ENCODE data around the gene JUP. TPM values are rescaled to one million over a fixed set of nuclear protein-coding genes. Genes with fewer than 3 reads are reported as not detected.

The JUP gene
- total and polyA plus RNA-seq, 8 donors = 31.1 to 93.5 (median 45.2) TPM

DNA sequence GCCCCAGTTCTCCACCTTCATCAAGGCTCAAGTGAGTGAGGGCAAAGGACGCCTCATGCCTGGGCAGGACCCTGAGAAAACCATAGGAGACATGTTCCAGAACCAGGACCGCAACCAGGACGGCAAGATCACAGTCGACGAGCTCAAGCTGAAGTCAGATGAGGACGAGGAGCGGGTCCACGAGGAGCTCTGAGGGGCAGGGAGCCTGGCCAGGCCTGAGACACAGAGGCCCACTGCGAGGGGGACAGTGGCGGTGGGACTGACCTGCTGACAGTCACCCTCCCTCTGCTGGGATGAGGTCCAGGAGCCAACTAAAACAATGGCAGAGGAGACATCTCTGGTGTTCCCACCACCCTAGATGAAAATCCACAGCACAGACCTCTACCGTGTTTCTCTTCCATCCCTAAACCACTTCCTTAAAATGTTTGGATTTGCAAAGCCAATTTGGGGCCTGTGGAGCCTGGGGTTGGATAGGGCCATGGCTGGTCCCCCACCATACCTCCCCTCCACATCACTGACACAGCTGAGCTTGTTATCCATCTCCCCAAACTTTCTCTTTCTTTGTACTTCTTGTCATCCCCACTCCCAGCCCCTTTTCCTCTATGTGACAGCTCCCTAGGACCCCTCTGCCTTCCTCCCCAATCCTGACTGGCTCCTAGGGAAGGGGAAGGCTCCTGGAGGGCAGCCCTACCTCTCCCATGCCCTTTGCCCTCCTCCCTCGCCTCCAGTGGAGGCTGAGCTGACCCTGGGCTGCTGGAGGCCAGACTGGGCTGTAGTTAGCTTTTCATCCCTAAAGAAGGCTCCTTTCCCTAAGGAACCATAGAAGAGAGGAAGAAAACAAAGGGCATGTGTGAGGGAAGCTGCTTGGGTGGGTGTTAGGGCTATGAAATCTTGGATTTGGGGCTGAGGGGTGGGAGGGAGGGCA, 36.0 kb upstream of the JUP start:
- H3K27me3 ChIP-seq = no peaks in the 10 kb centered on the region
- peaks cover 0 to 20% (median 0%) of the 10 kb centered on the region in 3 donors for H3K36me3 ChIP-seq
- 66 to 72% methylated on average over 12 of the region's 12 CpGs for WGBS, 2 donors
- no peak overlapping the region for H3K4me3 ChIP-seq
- H3K27ac ChIP-seq = no peak overlapping the region
- DNase-seq = peak in 1 of 6 donors; percentile 52
- TF ChIP-seq, protein P1, sequence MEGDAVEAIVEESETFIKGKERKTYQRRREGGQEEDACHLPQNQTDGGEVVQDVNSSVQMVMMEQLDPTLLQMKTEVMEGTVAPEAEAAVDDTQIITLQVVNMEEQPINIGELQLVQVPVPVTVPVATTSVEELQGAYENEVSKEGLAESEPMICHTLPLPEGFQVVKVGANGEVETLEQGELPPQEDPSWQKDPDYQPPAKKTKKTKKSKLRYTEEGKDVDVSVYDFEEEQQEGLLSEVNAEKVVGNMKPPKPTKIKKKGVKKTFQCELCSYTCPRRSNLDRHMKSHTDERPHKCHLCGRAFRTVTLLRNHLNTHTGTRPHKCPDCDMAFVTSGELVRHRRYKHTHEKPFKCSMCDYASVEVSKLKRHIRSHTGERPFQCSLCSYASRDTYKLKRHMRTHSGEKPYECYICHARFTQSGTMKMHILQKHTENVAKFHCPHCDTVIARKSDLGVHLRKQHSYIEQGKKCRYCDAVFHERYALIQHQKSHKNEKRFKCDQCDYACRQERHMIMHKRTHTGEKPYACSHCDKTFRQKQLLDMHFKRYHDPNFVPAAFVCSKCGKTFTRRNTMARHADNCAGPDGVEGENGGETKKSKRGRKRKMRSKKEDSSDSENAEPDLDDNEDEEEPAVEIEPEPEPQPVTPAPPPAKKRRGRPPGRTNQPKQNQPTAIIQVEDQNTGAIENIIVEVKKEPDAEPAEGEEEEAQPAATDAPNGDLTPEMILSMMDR (IDR thresholded peaks at IDR 0.05) = no peak
- no peak for FAIRE-seq
- no peak for ATAC-seq
- no peaks in the 10 kb centered on the region for H3K9me3 ChIP-seq
- intact Hi-C loops (cut with DNase I) = no loop called here
- no peaks in the 10 kb centered on the region for H3K4me1 ChIP-seq

DNA sequence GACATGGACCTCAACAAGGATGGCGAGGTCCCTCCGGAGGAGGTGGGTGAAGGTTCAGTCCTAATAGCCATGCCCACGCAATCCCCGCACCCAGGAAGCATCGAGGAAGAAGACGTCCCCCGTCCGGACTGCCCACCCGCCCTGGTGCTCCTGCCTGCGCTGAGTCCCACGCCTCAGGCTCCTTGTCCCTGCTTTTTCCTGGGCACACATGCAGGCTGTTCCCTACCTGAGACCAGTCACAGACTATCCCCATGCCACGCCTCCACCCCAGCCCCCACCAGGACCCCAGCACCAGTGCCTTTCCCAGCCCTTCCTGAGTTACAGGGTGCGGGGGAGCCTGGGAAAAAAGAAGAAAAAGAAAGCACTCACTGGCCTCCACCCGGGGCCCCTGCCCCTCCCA, 35.3 kb upstream of the JUP start:
- no peak for ATAC-seq
- Histone ChIP-seq H3K4me3 (no peak overlapping the region), H3K27me3 (no peaks in the 10 kb centered on the region), H3K4me1 (no peaks in the 10 kb centered on the region), H3K27ac (no peak overlapping the region), H3K9me3 (no peaks in the 10 kb centered on the region), H3K36me3 (peaks cover 0 to 20% (median 0%) of the 10 kb centered on the region in 3 donors)
- FAIRE-seq = no peak
- intact Hi-C loops (cut with DNase I) = no loop called here
- TF ChIP-seq, protein P1 (IDR thresholded peaks at IDR 0.05) = no peak
- no peak for DNase-seq
- WGBS, 2 donors = 76 to 78% methylated on average over 14 of the region's 14 CpGs

DNA sequence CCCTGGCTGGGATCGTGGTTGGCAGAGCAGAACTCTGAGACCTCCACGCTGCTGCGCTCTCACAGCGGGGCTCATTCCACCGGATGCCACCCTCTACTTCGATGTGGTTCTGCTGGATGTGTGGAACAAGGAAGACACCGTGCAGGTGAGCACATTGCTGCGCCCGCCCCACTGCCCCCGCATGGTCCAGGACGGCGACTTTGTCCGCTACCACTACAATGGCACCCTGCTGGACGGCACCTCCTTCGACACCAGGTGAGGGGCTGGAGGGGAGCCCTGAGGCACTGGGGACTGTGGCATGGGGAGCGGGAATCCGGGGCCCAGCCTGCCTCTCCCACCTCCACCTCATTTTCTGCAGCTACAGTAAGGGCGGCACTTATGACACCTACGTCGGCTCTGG, 31.5 kb upstream of the JUP start:
- WGBS, 2 donors = 92 to 94% methylated on average over 20 of the region's 20 CpGs
- TF ChIP-seq, protein P1 (IDR thresholded peaks at IDR 0.05) = no peak
- intact Hi-C loops (cut with DNase I) = loop anchor here in 1 of 3 donors (10.0 kb wide), 1 partner anchor 47 kb away; the partner anchor contains the start of gene KLHL11
- DNase-seq (no peak), FAIRE-seq (no peak), ATAC-seq (no peak)
- Histone ChIP-seq H3K9me3 (no peaks in the 10 kb centered on the region), H3K27me3 (no peaks in the 10 kb centered on the region), H3K27ac (no peak overlapping the region), H3K4me3 (no peak overlapping the region), H3K36me3 (no peaks in the 10 kb centered on the region), H3K4me1 (no peaks in the 10 kb centered on the region)

DNA sequence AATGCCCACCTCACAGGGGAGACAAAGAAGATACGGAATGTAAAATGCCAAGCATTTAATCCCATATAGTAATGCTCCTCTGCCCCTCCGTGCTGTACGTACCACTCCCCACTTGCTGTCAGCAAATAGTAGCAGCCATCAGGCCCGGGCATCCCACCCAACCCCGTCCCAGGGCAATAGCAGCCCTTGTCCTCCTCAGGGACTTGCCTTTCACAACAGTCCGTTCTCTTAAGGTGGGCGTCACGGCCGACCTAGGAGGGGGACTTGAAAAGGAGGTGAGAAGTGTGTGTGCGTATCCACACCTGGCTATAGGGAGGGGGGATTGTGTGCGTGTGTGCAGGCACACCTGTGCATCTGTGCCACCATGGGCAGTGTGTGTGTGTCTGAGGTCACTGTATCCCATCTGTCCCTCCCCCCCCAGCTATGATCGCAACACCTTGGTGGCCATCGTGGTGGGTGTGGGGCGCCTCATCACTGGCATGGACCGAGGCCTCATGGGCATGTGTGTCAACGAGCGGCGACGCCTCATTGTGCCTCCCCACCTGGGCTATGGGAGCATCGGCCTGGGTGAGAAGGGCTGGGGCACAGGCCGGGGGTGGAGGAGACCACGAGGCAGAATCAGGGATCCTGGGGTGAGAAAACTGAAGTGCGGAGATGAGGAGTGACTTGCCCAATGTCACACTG, 30.3 kb upstream of the JUP start:
- FAIRE-seq (no peak), ATAC-seq (no peak), DNase-seq (no peak)
- Histone ChIP-seq H3K36me3 (no peaks in the 10 kb centered on the region), H3K9me3 (no peaks in the 10 kb centered on the region), H3K27ac (no peak overlapping the region), H3K4me3 (no peak overlapping the region), H3K4me1 (no peaks in the 10 kb centered on the region), H3K27me3 (no peaks in the 10 kb centered on the region)
- intact Hi-C loops (cut with DNase I) = loop anchor here in 1 of 3 donors (10.0 kb wide), 1 partner anchor 48 kb away; the partner anchor contains the start of gene KLHL11
- TF ChIP-seq, protein P1 (IDR thresholded peaks at IDR 0.05) = no peak
- WGBS, 2 donors = 91 to 93% methylated on average over 23 of the region's 23 CpGs

Data from pancreas (tissue), 10 donors.